Measurements from ENCODE around the gene PTPRK. TPM values are rescaled to one million over a fixed set of nuclear protein-coding genes. Genes with fewer than 3 reads are reported as not detected.
A peak's percentile ranks its signal among the peaks of the same experiment; 100 is the strongest.

Gene PTPRK
- total and polyA plus RNA-seq, 4 donors = 12.1 to 61.2 (median 29.1) TPM

DNA sequence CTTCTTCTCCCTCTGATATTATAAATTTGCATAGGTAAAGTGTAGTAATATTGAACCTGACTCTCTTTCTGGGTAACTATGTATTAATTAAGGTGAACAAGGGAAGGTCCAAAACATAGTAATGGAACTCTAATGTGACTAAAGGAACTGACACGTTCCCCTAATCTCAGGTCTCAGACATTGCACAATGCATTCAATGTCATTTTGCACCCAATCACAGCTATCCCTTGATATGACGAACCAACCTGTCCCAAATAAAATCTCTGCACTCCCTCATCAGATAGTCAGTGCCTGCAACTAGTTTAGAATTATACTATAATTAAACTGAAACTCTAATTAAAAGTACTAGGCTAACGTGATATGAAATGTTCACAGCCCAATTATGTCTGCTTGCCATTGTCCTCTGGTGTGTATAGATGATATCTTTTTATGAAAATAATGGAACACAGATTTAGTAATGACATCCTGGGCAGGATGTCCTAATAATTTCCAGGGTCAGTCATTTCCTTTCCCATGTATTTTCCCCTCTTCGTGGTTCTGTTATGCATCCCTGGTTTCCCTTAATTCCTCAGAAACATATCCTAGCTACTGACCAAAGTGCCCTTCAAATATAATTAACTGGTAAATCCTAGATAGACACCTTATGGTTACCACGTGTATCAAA is 36.8 kb downstream of the PTPRK start (continued):
- TF ChIP-seq, protein P1, sequence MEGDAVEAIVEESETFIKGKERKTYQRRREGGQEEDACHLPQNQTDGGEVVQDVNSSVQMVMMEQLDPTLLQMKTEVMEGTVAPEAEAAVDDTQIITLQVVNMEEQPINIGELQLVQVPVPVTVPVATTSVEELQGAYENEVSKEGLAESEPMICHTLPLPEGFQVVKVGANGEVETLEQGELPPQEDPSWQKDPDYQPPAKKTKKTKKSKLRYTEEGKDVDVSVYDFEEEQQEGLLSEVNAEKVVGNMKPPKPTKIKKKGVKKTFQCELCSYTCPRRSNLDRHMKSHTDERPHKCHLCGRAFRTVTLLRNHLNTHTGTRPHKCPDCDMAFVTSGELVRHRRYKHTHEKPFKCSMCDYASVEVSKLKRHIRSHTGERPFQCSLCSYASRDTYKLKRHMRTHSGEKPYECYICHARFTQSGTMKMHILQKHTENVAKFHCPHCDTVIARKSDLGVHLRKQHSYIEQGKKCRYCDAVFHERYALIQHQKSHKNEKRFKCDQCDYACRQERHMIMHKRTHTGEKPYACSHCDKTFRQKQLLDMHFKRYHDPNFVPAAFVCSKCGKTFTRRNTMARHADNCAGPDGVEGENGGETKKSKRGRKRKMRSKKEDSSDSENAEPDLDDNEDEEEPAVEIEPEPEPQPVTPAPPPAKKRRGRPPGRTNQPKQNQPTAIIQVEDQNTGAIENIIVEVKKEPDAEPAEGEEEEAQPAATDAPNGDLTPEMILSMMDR (IDR thresholded peaks at IDR 0.05; ENCODE audit: low read depth, low read length, missing input control) = no peak
- no peak for TF ChIP-seq EGR1 (IDR thresholded peaks at IDR 0.05; ENCODE audit: low read depth in 2 of 2)
- TF ChIP-seq, protein P2, sequence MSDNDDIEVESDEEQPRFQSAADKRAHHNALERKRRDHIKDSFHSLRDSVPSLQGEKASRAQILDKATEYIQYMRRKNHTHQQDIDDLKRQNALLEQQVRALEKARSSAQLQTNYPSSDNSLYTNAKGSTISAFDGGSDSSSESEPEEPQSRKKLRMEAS (IDR thresholded peaks at IDR 0.05) = no peak
- TF ChIP-seq, protein P3, sequence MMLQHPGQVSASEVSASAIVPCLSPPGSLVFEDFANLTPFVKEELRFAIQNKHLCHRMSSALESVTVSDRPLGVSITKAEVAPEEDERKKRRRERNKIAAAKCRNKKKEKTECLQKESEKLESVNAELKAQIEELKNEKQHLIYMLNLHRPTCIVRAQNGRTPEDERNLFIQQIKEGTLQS (IDR thresholded peaks at IDR 0.05) = no peak

DNA sequence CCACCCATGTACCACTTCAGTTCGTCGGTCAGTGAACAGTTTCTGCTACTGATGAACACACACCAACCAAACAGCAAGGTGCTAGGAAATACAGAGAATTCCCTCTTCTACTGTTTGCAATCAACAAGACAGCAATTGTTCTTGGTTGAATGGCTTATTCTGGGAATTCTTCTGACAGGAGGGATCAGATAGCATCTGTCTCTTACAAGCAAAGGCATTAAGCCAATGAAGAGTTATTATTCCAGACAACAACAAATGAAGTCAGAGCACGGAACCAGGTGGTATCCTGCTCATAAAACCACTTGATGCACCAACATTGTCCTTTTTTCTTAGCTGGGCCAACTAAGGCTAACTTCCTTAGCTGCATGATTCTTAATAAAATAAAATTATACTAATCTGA is 37.8 kb downstream of the PTPRK start:
- Histone ChIP-seq H3K4me3 (ENCODE audit: low read depth in 1 of 3, low read length in 3 of 3) (no peak overlapping the region), H3K9ac (ENCODE audit: low read depth in 1 of 2, low read length in 2 of 2) (no peak overlapping the region), H3K27me3 (ENCODE audit: control insufficient read depth in 4 of 4, insufficient read depth in 4 of 4, low read length in 3 of 4) (no peaks in the 10 kb centered on the region), H3K4me1 (ENCODE audit: control insufficient read depth in 4 of 4, insufficient read depth in 4 of 4, low read length in 3 of 4) (peaks cover 8 to 36% (median 13%) of the 10 kb centered on the region in 4 donors), H3K36me3 (ENCODE audit: control insufficient read depth in 4 of 4, insufficient read depth in 3 of 4, low read depth in 1 of 4, low read length in 3 of 4) (no peaks in the 10 kb centered on the region), H3K27ac (ENCODE audit: low read depth in 1 of 2, low read length in 2 of 2) (no peak overlapping the region), H3K9me3 (ENCODE audit: control insufficient read depth in 4 of 4, low read length in 3 of 4) (no peaks in the 10 kb centered on the region)
- 94% methylated on average over 3 of the region's 3 CpGs for WGBS
- TF ChIP-seq, protein P4, sequence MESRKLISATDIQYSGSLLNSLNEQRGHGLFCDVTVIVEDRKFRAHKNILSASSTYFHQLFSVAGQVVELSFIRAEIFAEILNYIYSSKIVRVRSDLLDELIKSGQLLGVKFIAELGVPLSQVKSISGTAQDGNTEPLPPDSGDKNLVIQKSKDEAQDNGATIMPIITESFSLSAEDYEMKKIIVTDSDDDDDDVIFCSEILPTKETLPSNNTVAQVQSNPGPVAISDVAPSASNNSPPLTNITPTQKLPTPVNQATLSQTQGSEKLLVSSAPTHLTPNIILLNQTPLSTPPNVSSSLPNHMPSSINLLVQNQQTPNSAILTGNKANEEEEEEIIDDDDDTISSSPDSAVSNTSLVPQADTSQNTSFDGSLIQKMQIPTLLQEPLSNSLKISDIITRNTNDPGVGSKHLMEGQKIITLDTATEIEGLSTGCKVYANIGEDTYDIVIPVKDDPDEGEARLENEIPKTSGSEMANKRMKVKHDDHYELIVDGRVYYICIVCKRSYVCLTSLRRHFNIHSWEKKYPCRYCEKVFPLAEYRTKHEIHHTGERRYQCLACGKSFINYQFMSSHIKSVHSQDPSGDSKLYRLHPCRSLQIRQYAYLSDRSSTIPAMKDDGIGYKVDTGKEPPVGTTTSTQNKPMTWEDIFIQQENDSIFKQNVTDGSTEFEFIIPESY (IDR thresholded peaks at IDR 0.05) = no peak
- TF ChIP-seq, protein P1 (IDR thresholded peaks at IDR 0.05; ENCODE audit: low read depth, low read length, missing input control) = no peak
- TF ChIP-seq HNF4G (IDR thresholded peaks at IDR 0.05) = no peak
- TF ChIP-seq RAD21 (IDR thresholded peaks at IDR 0.05) = no peak
- TF ChIP-seq RXRA (IDR thresholded peaks at IDR 0.05) = no peak
- no peak for TF ChIP-seq EGR1 (IDR thresholded peaks at IDR 0.05; ENCODE audit: low read depth in 2 of 2)
- TF ChIP-seq TAF1 (conservative IDR thresholded peaks at IDR 0.05) = no peak
- no peak for TF ChIP-seq FOXA1 (IDR thresholded peaks at IDR 0.05)
- no peak for TF ChIP-seq FOXA2 (IDR thresholded peaks at IDR 0.05)
- no peak for TF ChIP-seq HNF4A (conservative IDR thresholded peaks at IDR 0.05)
- TF ChIP-seq, protein P2 (IDR thresholded peaks at IDR 0.05) = no peak
- DNase-seq (ENCODE audit: low spot score) = no peak

DNA sequence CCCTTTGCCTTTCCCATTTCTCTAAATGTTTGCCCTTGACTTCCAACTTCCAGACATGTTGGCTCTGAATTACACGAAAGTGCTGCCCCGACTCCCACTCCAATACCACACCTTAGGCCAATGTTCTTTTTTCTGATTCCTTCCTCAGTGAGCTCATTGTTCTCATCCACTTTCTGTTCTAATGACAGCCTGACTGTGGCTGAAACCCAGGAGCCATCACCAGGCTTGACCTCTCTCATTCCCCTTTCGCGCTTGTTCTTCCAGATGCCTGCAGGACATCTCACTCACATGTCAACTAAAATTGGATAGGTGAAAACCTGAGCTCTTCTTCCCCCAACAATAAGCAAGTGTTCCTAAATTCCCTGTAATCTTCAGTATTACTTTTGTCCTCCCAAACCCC is 40.4 kb downstream of the PTPRK start:
- H3K27me3 ChIP-seq (ENCODE audit: control insufficient read depth in 4 of 4, insufficient read depth in 4 of 4, low read length in 3 of 4) = no peaks in the 10 kb centered on the region
- TF ChIP-seq FOXA2 (IDR thresholded peaks at IDR 0.05) (no peak), NR2F2 (IDR thresholded peaks at IDR 0.05) (no peak), YY1 (IDR thresholded peaks at IDR 0.05) (no peak), EGR1 (IDR thresholded peaks at IDR 0.05; ENCODE audit: low read depth in 2 of 2) (no peak), HNF4G (IDR thresholded peaks at IDR 0.05) (no peak), RXRA (IDR thresholded peaks at IDR 0.05) (no peak)
- TF ChIP-seq, protein P1 (IDR thresholded peaks at IDR 0.05; ENCODE audit: low read depth, low read length, missing input control) = no peak
- TF ChIP-seq, protein P4 (IDR thresholded peaks at IDR 0.05) = no peak
- H3K36me3 ChIP-seq (ENCODE audit: control insufficient read depth in 4 of 4, insufficient read depth in 3 of 4, low read depth in 1 of 4, low read length in 3 of 4) = no peaks in the 10 kb centered on the region
- peaks cover 8 to 35% (median 13%) of the 10 kb centered on the region in 4 donors for H3K4me1 ChIP-seq (ENCODE audit: control insufficient read depth in 4 of 4, insufficient read depth in 4 of 4, low read length in 3 of 4)
- H3K27ac ChIP-seq (ENCODE audit: low read depth in 1 of 2, low read length in 2 of 2) = peak overlapping the region in 1 of 2 donors; percentile 51
- no peak overlapping the region for H3K4me3 ChIP-seq (ENCODE audit: low read depth in 1 of 3, low read length in 3 of 3)
- no peak overlapping the region for H3K9ac ChIP-seq (ENCODE audit: low read depth in 1 of 2, low read length in 2 of 2)
- 95% methylated on average over 4 of the region's 4 CpGs for WGBS
- H3K9me3 ChIP-seq (ENCODE audit: control insufficient read depth in 4 of 4, low read length in 3 of 4) = no peaks in the 10 kb centered on the region
- no peak for DNase-seq (ENCODE audit: low spot score)

Data from liver (tissue), 9 donors.